GM18951 (cell line): Measurements from ENCODE around the gene AP2S1.
"Not testable (repeated sequence)": the region's sequence is repeated elsewhere in the genome, so short reads cannot be mapped to it uniquely, and the experiment has no call there.

ENCODE experiments used
- POLR2A ChIP-seq: IDR thresholded peaks from 4 replicates; pipeline ENCODE4 v1.6.1; 2011; ENCODE audit warnings: mild to moderate bottlenecking; ENCODE audit not compliant: insufficient read length, insufficient read depth; ENCODE audit errors: extremely low read depth
- in situ Hi-C: fragments of 300-500 bp; cut with MboI; formaldehyde crosslinking; loops from one replicate; pipeline ENCODE4 v1.12.0; 2022; ENCODE audit warnings: low sequenced_read_pairs, mixed read lengths, inconsistent platforms; ENCODE audit not compliant: unreplicated experiment

The AP2S1 gene

DNA sequence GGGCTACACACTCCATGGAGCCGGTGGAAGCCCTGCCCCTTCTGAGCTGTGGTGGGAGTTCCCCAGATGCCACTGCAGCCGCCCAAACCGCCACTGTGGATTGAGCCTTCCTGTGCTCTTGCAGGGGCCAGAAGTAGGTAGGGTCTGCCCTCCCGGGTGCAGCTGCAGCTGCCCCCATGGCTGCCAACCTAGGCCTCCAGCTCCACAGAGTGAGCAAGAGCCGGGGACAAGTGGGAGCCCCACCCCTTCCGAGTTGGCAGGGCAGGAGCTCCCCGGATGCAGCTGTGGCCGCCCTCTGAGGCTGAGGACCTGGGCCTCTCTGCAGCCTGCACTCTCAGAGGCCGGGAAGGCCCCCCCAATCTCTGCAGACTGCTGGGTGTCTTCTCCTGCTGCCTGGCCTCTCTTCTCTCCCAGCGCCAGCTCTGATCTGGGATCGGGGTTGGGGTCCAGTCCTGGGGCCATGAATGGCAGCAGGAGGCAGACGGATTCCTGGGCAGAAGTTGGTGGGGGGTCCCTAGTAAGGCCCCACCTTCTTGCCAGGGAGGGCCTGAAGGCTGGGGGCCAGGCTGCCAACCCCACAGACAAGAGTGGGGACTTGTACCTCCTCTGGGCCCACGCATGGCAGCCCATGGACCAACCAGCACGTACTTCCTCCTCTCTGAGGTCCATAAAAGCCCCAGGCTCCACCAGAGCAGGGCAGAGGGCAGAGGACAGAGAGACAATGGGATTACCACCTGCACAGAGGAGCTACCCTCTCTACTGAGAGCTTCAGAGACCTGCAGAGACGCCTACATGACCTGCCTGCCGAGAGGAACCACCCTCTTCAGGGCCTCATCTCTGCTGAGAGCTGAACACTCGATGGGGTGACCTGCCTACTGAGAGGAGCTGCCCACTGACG lies 28.9 kb downstream of the AP2S1 start:
- TF ChIP-seq POLR2A: peak; percentile 40
- in situ Hi-C loops: no loop called here

DNA sequence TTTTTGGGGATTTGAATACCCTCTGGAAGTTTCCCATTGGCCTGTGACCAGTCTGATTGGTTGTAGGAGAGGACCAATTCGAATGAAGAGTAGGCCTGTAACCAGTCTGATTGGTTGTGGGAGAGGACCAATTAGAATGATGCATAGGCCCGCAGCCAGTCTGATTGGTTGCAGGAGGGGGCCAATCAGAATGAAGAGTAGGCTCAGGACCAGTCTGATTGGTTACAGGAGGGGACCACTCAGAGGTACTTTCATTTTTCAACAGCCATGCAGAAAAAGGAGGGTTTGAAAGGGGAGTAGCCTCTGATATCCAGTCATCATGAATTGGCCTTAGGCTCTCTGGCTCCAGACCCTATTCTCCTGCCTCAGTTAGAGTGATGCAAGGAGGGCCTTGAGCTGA lies 31.8 kb downstream of the AP2S1 start:
- in situ Hi-C loops: no loop called here

DNA sequence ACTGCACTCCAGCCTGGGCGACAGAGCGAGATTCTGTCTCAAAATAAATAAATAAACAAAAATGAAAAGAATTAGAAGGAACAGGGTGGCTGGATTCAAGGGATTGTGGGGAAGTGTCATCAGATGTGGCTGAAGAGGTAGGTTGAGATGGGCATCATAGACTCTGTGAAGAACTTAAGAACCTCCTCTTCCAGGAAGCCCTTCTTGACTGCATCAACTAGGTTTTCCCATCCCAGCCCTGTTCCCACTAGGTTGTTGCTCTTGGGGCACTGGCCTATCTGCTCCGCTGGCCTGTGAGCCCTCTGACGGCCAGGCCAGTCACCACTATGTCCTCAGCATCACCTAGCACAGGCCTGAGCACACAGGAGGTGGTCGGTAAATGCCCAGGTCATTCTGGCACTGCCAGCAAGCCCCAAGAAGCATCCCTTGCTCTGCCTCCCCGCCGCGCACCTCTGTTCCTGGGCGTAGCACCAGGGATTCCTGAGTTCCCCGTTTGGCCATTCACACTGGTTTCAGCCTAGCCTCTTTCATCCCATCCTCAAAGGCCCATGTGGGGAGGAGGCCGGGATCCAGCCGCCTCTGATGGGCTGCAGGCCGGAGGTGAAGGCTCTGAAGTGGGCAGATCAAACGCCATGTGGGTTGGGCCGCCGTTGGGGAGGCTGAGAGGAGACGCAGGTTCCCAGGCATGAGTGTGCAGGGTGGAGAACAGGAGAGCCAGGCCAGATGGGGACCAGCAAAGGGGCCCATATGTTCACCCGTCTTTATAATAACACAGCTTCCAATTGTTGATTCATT lies 34.6 kb downstream of the AP2S1 start:
- no peak for TF ChIP-seq POLR2A
- in situ Hi-C loops: no loop called here

More for the DNA sequence above, 31.8 kb downstream of the AP2S1 start:
- no peak for TF ChIP-seq POLR2A

DNA sequence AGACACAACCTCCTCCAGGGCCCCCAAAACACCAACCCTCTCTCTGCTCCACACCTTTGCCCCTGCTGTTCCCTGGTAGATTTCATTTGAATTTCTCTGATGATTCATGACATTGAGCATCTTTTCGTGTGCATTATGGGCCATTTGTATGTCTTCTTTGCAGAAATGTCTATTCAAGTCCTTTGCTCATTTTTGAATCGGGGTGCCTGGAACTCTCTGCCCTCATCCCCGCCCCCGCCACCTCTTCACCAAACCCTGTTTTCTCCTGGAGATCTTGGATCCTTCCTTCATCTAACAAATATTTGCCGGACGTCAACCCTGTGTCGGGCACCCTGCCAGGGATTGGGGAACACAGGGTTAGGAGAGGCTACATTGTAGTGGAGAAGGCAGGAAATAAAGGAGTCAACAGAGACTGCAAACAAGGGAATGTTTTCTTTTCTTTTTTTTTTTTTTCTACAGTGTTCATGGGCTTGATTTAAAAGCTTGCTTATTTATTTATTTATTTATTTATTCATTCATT lies 36.7 kb downstream of the AP2S1 start:
- no peak for TF ChIP-seq POLR2A
- in situ Hi-C loops: no loop called here

DNA sequence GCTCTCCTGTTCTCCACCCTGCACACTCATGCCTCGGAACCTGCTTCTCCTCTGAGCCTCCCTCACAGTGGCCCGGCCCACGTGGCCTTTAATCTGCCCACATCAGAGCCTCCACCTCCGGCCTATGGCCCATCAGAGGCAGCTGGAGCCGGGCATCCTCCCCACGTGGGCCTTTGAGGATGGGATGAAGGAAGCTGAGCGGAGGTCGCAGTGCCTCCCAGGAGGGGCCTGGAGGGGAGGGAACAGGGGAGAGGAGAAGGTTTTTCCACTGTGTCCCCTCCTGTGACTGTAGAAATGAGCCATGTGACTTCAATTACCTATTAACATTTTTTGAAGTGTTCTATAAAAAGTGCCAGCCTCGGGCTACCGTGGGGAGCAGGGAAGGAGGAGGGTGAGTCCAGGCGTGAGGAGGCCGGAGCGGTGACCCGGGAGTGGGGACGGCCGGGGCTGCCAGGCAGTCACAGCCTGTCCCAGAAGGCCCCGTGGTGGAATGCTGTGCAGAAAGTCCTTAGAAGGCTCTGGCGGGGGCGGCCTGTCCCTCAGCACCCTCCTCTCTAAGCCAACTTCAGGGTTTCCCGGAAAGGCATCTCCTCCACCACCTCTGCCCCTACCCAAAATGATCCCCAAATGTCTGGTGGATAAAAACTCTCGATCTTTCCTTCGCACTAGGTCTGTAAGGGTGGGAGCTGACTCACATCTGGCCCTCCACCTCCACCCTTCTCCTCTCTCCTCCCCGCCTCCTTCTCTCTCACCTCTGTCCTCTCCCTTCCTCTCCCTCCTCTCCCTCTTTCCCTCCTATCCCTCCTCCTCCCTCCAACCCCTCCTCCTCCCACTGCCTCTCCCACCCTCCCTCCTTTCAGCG lies 37.4 kb downstream of the AP2S1 start:
- in situ Hi-C loops: no loop called here
- no peak for TF ChIP-seq POLR2A

DNA sequence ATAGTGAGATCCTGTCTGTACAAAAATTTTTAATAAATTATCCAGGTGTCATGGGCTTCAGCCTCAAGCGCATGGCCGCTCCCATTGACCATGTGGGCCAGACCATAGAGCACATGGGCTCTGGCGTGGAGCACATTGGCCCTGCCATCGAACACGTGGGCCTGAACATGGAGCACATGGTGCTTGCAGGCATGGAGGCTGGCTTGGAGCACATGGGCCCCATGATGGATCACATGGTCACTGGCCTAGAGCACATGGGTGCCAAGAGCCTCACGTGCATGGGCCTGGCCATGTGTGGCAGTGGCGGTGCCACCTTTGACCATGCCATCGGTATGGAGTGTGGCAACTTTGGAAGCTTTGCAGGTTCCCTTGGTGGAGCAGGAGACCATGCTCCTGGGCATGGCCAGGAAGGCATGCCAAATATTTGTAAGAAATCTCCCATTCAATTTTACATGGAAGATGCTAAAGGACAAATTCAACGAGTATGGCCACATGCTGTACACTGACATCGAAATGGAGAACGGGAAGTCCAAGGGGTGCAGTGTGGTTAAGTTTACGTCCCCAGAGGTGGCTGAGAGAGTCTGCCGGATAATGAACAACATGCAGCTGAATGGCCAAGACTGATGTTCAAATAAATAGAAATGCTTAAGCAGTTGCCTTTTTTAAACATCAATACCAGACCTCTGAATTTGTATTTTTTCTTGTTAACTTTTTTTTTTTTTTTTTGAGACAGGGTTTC lies 40.9 kb downstream of the AP2S1 start:
- TF ChIP-seq POLR2A: no peak
- in situ Hi-C loops: no loop called here

DNA sequence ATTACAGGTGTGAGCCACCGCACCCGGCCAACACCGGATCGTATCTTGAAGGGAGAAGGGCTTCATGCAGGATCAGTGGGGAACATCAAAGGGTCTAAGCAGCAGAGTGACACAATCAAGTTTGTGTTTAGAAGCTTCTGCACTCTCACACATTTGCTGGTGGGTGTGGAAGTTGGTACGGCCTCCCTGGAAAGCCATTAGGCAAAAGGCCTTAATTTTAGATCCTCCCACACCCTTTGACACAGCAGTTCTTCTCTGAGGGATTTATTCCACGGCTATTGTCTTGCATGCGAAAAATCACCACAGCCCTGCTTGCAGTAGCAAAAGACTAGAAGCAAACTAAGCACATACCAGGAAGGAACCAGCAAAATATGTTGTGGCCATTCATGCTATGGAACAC lies 44.0 kb downstream of the AP2S1 start:
- in situ Hi-C loops: no loop called here
- TF ChIP-seq POLR2A: no peak

DNA sequence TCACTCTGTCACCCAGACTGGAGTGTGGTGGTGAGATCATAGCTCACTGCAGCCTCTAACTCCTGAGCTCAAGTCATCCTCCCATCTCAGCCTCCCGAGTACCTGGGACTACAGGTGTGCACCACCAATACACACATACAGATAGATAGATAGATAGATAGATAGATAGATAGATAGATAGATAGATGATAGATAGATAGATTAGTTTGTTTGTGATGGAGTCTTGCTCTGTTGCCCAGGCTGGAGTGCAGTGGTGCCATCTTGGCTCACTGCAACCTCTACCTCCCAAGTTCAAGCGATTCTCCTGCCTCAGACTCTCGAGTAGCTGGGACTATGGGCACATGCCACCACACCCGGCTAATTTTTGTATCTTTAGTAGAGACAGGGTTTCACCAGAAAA lies 46.2 kb downstream of the AP2S1 start:
- in situ Hi-C loops: not testable (repeated sequence)

DNA sequence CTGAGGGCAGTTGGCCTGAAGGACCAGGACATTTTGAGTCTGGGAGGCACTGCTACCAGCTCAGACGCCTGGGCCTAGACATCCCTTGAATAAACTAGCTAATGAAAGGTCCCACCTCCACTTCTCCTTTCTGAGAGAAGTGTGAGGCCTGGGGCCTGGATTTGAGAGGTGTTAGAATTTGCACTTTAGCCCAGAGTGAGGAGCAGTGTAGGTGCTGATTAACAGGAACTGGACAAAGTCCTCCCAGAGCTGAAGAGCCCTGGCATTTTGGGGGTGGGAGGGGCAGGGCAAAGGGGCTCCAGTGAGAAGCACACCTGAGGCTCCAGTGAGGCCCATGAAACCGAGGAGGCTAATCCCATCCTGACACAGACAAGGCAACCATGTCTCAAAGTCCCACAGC lies 47.1 kb downstream of the AP2S1 start:
- TF ChIP-seq POLR2A: no peak
- in situ Hi-C loops: no loop called here

DNA sequence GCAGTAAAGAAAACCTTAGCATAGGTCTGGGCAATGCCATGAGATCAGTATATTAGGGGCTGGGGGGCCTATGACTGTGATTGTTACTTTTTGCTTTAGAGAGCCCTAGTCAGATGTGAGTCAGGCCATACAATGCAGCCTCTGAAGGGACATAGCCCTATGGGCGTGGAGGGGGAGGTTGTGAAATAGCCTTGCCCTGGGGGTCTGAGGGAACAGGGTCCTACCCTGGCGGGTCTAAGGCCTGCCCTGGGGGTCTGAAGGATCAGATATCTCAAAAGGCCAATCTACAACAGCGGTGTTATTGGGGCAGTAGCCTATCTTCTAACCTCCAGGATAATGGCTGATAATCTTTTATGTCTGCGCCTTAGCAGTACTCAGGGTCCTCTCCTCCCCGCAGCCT lies 48.5 kb downstream of the AP2S1 start:
- in situ Hi-C loops: no loop called here
- no peak for TF ChIP-seq POLR2A

DNA sequence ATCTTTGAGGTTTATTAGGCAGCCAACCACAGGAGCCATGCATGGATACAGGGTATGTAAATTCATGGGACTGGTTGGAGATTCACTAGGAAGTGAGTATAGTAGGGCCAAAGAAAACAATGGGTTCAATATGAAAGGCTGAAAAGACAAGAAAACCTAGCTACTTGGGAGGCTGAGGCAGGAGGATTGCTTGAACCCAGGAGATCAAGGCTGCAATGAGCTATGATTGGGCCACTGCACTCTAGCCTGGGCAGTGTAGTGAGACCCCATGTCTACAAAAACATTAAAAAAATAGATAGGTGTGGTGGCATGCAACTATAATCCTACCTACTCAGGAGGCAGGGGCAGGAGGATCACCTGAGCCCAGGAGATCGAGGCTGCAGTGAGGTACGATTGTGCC lies 51.9 kb downstream of the AP2S1 start:
- in situ Hi-C loops: no loop called here
- TF ChIP-seq POLR2A: no peak

DNA sequence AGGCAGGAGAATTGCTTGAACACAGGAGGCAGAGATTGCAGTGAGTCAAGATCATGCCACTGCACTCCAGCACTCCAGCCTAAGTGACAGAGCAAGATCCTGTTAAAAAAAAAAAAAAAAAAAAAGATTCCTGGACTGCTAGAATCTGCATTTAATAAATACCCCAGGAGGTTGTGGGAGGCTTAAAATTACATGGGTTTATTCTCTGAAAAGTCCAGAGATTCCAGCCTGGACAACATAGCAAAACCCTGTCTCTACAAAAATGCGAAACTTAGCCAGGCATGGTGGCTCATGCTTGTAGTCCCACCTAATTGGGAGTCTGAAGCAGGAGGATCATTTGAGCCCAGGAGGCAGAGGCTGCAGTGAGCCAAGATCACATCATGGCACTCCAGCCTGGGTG lies 52.8 kb downstream of the AP2S1 start:
- no peak for TF ChIP-seq POLR2A
- in situ Hi-C loops: no loop called here
